Natural killer cell (primary cell): Measurements from ENCODE around the gene ETV7. TPM values are rescaled to one million over a fixed set of nuclear protein-coding genes. Genes with fewer than 3 reads are reported as not detected.

Experiments used
- ATAC-seq, 3 donors: fragments of 150-1000 bp in 2 of 3; fragments of 200-7000 bp in 1 of 3; cut with Tn5 transposase; 1 replicate in 1 of 3; 2 replicates in 2 of 3; pipeline ENCODE4 v1.10.0; 2021; ENCODE audit warnings: mild to moderate bottlenecking in 2 of 3, moderate library complexity in 2 of 3
- DNase-seq, 2 donors: peaks; one replicate each; pipeline versions ENCODE4 v3.0.0 to v3.0.0-alpha.2; 2013 to 2021; ENCODE audit warnings: mixed read lengths in 1 of 2
- H3K27ac ChIP-seq: one replicate; pipeline ENCODE4 v1.5.1; 2013; ENCODE audit warnings: mild to moderate bottlenecking, low read length
- H3K27me3 ChIP-seq: one replicate; pipeline ENCODE4 v1.6.1; 2013; ENCODE audit warnings: low read length; ENCODE audit not compliant: control insufficient read depth, insufficient read depth
- H3K36me3 ChIP-seq: one replicate; pipeline ENCODE4 v1.6.1; 2013; ENCODE audit warnings: low read length; ENCODE audit not compliant: control insufficient read depth, insufficient read depth
- H3K4me1 ChIP-seq: one replicate; pipeline ENCODE4 v1.6.1; 2013; ENCODE audit warnings: low read length; ENCODE audit not compliant: control insufficient read depth, insufficient read depth
- H3K4me3 ChIP-seq: one replicate; pipeline ENCODE4 v1.5.1; 2013; ENCODE audit warnings: low read length
- H3K9me3 ChIP-seq: one replicate; pipeline ENCODE4 v1.6.1; 2013; ENCODE audit warnings: low read length; ENCODE audit not compliant: control insufficient read depth, insufficient read depth
- H3K27ac Mint-ChIP-seq, 2 donors: one replicate each; pipeline ENCODE4 v1.8.0; 2022; ENCODE audit warnings: mild to moderate bottlenecking in 2 of 2, mixed read lengths in 2 of 2, moderate library complexity in 1 of 2
- H3K27me3 Mint-ChIP-seq, 2 donors: one replicate each; pipeline ENCODE4 v1.8.0; 2022; ENCODE audit warnings: low read depth in 2 of 2, mixed read lengths in 2 of 2
- H3K36me3 Mint-ChIP-seq: one replicate; pipeline ENCODE4 v1.8.0; 2022; ENCODE audit warnings: mixed read lengths
- H3K4me1 Mint-ChIP-seq, 2 donors: one replicate each; pipeline ENCODE4 v1.8.0; 2022; ENCODE audit warnings: mixed read lengths in 2 of 2
- H3K4me3 Mint-ChIP-seq: one replicate; pipeline ENCODE4 v1.8.0; 2022; ENCODE audit warnings: mild to moderate bottlenecking, moderate library complexity, mixed read lengths
- H3K9me3 Mint-ChIP-seq, 2 donors: one replicate each; pipeline ENCODE4 v1.8.0; 2022; ENCODE audit warnings: mixed read lengths in 2 of 2
- CTCF ChIP-seq: fragments of 200-600 bp; IDR thresholded peaks from one replicate; pipeline ENCODE4 v1.8.0; 2022; ENCODE audit warnings: antibody characterized with exemption
- WGBS: methylation state at CpG from one replicate; pipeline ENCODE4 v1.1.7; 2013; ENCODE audit warnings: missing lambda C conversion rate; ENCODE audit not compliant: insufficient coverage; 5-methylcytosine and 5-hydroxymethylcytosine counted together
- intact Hi-C: fragments of 100-400 bp; cut with micrococcal nuclease; formaldehyde crosslinking; loops from one replicate; pipeline ENCODE4 v1.14.2; 2022
- total RNA-seq, 4 donors: library from RNA; stranded (reverse); fragments of 120-200 nt in 1 of 4; gene quantifications; one replicate each; pipeline versions ENCODE4 v1.2.3 to v1.2.4, GENCODE V29; 2013 to 2022

The ETV7 gene
- total RNA-seq, 3 donors from 2014 or later (not counting 1 experiment from before 2014, with no cell fraction given): 0.96 to 2.8 (median 1.7) TPM

DNA sequence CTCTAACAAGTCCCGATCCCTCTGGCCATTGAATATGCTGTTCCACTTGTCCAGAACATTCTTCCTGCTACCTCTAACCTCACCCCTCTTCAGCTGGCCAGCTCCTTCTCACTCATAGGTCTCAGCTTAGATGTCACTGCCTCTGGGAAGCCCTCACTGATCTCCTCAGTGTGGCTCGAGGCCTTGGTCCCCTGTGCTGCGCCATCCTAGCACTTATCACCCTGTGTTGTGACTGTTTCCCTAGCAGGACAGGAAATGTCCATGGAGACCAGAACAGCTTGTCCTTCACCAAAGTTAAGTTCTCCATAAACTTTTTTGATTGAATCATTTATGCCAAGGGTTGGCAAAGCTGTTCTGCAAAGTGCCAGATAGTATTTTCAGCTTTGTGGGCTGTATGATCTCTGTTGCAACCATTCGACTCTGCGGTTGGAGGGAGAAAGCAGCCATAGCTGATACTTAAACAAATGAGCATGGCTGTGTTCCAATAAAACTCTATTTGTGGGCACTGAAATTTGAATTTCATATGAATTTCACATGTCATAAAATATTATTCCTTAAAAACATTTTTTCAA is 44.3 kb downstream of the ETV7 start:
- H3K4me1 ChIP-seq: peaks cover 9% of the 10 kb centered on the region
- no peaks in the 10 kb centered on the region for H3K9me3 Mint-ChIP-seq
- H3K27ac Mint-ChIP-seq: no peak overlapping the region
- WGBS: 72% methylated on average over 5 of the region's 5 CpGs
- DNase-seq (no peak), ATAC-seq (no peak)
- H3K4me3 ChIP-seq: no peak overlapping the region
- peaks cover 9% of the 10 kb centered on the region for H3K27me3 ChIP-seq
- H3K4me1 Mint-ChIP-seq: peaks cover 4 to 5% of the 10 kb centered on the region in 2 donors
- H3K27ac ChIP-seq: no peak overlapping the region
- H3K9me3 ChIP-seq: no peaks in the 10 kb centered on the region
- no peaks in the 10 kb centered on the region for H3K36me3 ChIP-seq
- H3K27me3 Mint-ChIP-seq: peaks cover 7 to 18% of the 10 kb centered on the region in 2 donors
- intact Hi-C loops: no loop called here
- no peak overlapping the region for H3K4me3 Mint-ChIP-seq
- H3K36me3 Mint-ChIP-seq: no peaks in the 10 kb centered on the region
- no peak for TF ChIP-seq CTCF

DNA sequence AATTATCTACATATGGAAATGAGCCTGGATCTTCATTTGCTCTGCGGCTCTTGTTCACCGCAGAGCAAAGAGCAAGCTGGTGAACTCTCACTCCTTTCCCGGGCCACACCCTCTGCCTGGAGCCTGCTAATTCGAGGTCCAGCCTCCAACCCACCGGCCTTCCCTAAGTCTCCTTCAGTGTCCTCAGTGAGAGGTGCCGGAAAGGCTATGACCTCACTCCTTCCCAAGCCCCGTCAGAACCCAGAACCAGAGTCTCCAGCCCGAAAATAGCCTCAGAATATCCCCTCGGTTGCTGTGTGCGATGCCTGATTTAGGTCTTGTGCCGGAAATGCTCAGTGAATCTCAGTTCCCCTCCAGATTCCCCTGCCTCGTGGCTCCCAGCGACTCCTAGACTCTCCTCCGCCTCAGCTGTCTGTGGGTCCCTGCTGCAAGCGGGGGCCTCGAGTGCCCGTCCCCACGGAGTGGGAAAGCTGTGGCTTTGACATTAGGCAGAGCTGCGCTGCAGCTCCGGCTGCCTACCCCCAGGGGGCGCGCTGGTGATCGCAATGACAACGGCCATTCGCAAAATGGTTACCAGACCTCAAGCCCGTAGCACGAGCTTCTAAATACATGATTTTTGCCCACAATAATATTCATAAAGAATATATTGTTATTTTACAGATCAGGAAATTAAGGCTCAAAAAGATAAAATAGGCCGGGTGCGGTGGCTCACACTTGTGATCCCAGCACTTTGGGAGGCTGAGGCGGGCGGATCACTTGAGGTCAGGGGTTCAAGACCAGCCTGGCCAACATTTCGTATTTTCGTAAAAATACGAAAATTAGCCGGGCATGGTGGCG is 46.6 kb downstream of the ETV7 start:
- H3K4me1 Mint-ChIP-seq: peaks cover 4 to 5% of the 10 kb centered on the region in 2 donors
- Histone ChIP-seq H3K9me3 (no peaks in the 10 kb centered on the region), H3K27ac (no peak overlapping the region), H3K27me3 (peaks cover 9% of the 10 kb centered on the region), H3K4me3 (no peak overlapping the region), H3K4me1 (peaks cover 18% of the 10 kb centered on the region), H3K36me3 (no peaks in the 10 kb centered on the region)
- H3K27me3 Mint-ChIP-seq: peaks cover 18 to 23% of the 10 kb centered on the region in 2 donors
- 29% methylated on average over 34 of the region's 36 CpGs for WGBS
- intact Hi-C loops: loop anchor here (2.0 kb wide), 1 partner anchor 20 kb away; no protein-coding TSS in a partner anchor
- peak; percentile 99 for TF ChIP-seq CTCF
- peak overlapping the region in 1 of 2 donors; percentile 65 for H3K27ac Mint-ChIP-seq
- no peaks in the 10 kb centered on the region for H3K36me3 Mint-ChIP-seq
- H3K4me3 Mint-ChIP-seq: peak overlapping the region; percentile 60
- ATAC-seq (peak; percentile 86 to 96 (median 93)), DNase-seq (peak; percentile 69 to 80)
- H3K9me3 Mint-ChIP-seq: no peaks in the 10 kb centered on the region

GRCh38 chr6:36340306-36340617 is 47.2 kb downstream of the ETV7 start:
- H3K27me3 Mint-ChIP-seq: peaks cover 23 to 29% of the 10 kb centered on the region in 2 donors

More at GRCh38 chr6:36340306-36340617, 47.2 kb downstream of the ETV7 start:
- Mint-ChIP-seq H3K27ac (no peak overlapping the region), H3K9me3 (no peaks in the 10 kb centered on the region), H3K36me3 (no peaks in the 10 kb centered on the region), H3K4me3 (no peak overlapping the region), H3K4me1 (peaks cover 4 to 5% of the 10 kb centered on the region in 2 donors)
- Histone ChIP-seq H3K27me3 (peaks cover 9% of the 10 kb centered on the region), H3K27ac (no peak overlapping the region), H3K4me3 (no peak overlapping the region), H3K4me1 (peaks cover 18% of the 10 kb centered on the region), H3K9me3 (no peaks in the 10 kb centered on the region), H3K36me3 (no peaks in the 10 kb centered on the region)
- WGBS: 86% methylated on average over 12 of the region's 12 CpGs
- intact Hi-C loops: loop anchor here (2.0 kb wide), 1 partner anchor 21 kb away; no protein-coding TSS in a partner anchor
- no peak for TF ChIP-seq CTCF
- ATAC-seq (no peak), DNase-seq (no peak)
